ENCODE results near the gene ATP6V0A1. TPM values are rescaled to one million over a fixed set of nuclear protein-coding genes. Genes with fewer than 3 reads are reported as not detected.
"Not testable (repeated sequence)": the region's sequence is repeated elsewhere in the genome, so short reads cannot be mapped to it uniquely, and the experiment has no call there.

The ATP6V0A1 gene
- total RNA-seq, 1 donor from 2014 or later, result 66.8 TPM

DNA sequence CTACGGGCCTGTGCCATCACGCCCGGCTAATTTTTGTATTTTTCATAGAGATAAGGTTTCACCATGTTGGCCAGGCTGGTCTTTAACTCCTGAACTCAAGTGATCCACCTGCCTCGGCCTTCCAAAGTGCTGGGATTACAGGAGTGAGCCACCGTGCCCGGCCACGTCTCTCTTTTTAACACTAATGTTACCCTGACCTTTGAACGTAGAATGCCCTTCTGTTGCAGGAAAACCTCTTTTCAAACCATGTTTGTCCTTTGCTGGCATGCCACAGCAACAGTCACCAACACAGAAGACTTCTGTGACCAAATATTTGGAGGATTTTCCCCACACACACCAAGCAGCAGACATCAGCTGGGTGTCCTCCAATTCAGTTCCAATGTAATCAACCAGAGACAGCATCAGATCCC lies 86.2 kb downstream of the ATP6V0A1 start:
- no peak overlapping the region for H3K27ac ChIP-seq (ENCODE audit: low read depth, low read length)
- H3K4me3 ChIP-seq (ENCODE audit: low read length in 3 of 3), result no peak overlapping the region
- peaks cover 15 to 21% (median 21%) of the 10 kb centered on the region in 3 donors for H3K4me1 ChIP-seq (ENCODE audit: control insufficient read depth in 3 of 3, insufficient read depth in 3 of 3, low read length in 3 of 3)
- no peak overlapping the region for H3K9ac ChIP-seq (ENCODE audit: low read depth in 1 of 3, low read length in 3 of 3)
- peaks cover 15 to 24% (median 19%) of the 10 kb centered on the region in 3 donors for H3K36me3 ChIP-seq (ENCODE audit: control insufficient read depth in 3 of 3, insufficient read depth in 3 of 3, low read length in 3 of 3)
- no peaks in the 10 kb centered on the region for H3K27me3 ChIP-seq (ENCODE audit: control insufficient read depth in 3 of 3, insufficient read depth in 3 of 3, low read length in 3 of 3)
- H3K9me3 ChIP-seq (ENCODE audit: control insufficient read depth in 3 of 3, low read length in 3 of 3), result no peaks in the 10 kb centered on the region

DNA sequence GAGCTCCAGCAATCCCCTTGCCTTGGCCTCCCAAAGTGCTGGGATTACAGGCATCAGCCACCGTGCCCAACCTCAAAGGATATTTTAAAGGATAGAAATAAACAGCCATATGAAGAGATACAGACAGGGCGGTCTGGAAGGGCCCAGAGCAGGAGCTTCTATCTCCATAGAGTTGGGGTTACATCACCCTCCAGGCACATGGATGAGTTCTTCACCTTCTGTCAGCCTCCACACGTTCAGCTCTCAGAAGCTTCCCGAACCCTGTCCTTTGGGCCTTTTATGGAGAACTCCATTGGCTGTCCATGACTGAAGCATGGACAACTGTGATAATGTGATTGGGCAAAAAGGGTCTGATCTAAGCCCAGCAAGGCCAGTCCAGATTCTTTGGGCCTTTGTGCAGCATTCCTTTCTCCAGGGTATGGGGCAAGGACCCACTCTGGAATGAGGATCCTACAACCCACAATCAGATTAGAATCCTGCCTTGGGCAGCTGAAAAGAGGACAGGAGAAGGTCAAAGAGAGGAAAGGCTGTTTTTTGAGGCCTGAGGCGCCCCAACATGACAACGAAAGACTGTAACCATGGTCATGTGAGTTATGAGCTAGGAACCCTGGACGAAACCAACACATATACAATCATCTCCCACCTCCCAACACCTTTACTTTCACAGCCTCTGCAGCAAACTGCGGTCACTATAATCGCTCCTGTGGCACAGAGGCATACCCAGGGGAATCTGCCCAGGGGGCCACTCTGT lies 87.3 kb downstream of the ATP6V0A1 start:
- H3K9me3 ChIP-seq (ENCODE audit: control insufficient read depth in 3 of 3, low read length in 3 of 3); H3K9ac ChIP-seq (ENCODE audit: low read depth in 1 of 3, low read length in 3 of 3); H3K27me3 ChIP-seq (ENCODE audit: control insufficient read depth in 3 of 3, insufficient read depth in 3 of 3, low read length in 3 of 3); H3K4me3 ChIP-seq (ENCODE audit: low read length in 3 of 3); H3K27ac ChIP-seq (ENCODE audit: low read depth, low read length): not testable (repeated sequence)
- peaks cover 15 to 21% (median 21%) of the 10 kb centered on the region in 3 donors for H3K4me1 ChIP-seq (ENCODE audit: control insufficient read depth in 3 of 3, insufficient read depth in 3 of 3, low read length in 3 of 3)
- H3K36me3 ChIP-seq (ENCODE audit: control insufficient read depth in 3 of 3, insufficient read depth in 3 of 3, low read length in 3 of 3), result peaks cover 11 to 20% (median 15%) of the 10 kb centered on the region in 3 donors

DNA sequence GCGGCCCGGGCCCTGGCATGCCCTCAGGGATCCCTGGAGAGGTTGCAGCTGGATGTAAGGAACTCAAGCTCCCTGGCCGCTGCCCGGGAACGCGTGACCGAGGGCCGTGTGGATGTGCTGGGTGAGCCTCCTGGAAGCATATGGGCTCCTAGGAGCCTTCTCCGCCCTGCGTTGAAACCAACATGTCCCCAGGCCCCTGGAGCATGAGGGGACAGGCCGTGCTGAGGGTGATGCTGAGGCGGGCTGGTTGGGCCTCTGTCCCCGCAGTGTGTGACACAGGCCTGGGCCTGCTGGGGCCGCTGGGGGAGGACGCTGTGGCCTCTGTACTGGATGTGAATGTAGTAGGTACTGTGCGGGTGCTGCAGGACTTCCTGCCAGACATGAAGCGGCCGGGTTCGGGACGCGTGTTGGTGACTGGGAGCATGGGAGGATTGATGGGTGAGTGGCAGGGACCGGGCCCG lies 88.4 kb downstream of the ATP6V0A1 start:
- Histone ChIP-seq H3K36me3 (ENCODE audit: control insufficient read depth in 3 of 3, insufficient read depth in 3 of 3, low read length in 3 of 3) (peaks cover 4 to 12% (median 8%) of the 10 kb centered on the region in 3 donors), H3K9me3 (ENCODE audit: control insufficient read depth in 3 of 3, low read length in 3 of 3) (no peaks in the 10 kb centered on the region), H3K9ac (ENCODE audit: low read depth in 1 of 3, low read length in 3 of 3) (no peak overlapping the region), H3K27me3 (ENCODE audit: control insufficient read depth in 3 of 3, insufficient read depth in 3 of 3, low read length in 3 of 3) (no peaks in the 10 kb centered on the region), H3K27ac (ENCODE audit: low read depth, low read length) (no peak overlapping the region), H3K4me3 (ENCODE audit: low read length in 3 of 3) (no peak overlapping the region), H3K4me1 (ENCODE audit: control insufficient read depth in 3 of 3, insufficient read depth in 3 of 3, low read length in 3 of 3) (peaks cover 15 to 21% (median 18%) of the 10 kb centered on the region in 3 donors)

DNA sequence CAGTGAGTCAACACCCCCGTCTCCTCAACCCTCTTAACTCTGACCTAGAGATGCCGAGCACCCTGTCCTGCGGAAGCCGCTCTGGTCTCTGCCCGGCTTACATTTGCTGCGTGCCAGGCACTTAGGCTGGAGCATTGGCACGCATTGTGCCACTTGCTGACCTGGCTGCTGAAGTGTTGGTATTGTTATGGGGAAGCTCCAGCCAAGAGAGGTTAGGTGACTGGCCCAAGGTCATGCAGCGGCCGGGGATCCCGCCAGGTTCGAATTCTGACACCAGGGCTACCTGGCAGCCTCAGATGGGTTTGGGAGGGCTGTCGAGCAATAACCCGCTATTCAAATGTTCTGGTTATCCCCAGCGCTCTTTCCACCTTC lies 89.0 kb downstream of the ATP6V0A1 start:
- peaks cover 2 to 5% (median 3%) of the 10 kb centered on the region in 3 donors for H3K36me3 ChIP-seq (ENCODE audit: control insufficient read depth in 3 of 3, insufficient read depth in 3 of 3, low read length in 3 of 3)
- H3K9ac ChIP-seq (ENCODE audit: low read depth in 1 of 3, low read length in 3 of 3), result no peak overlapping the region
- H3K4me1 ChIP-seq (ENCODE audit: control insufficient read depth in 3 of 3, insufficient read depth in 3 of 3, low read length in 3 of 3), result peaks cover 15 to 21% (median 18%) of the 10 kb centered on the region in 3 donors
- no peaks in the 10 kb centered on the region for H3K27me3 ChIP-seq (ENCODE audit: control insufficient read depth in 3 of 3, insufficient read depth in 3 of 3, low read length in 3 of 3)
- no peak overlapping the region for H3K4me3 ChIP-seq (ENCODE audit: low read length in 3 of 3)
- H3K9me3 ChIP-seq (ENCODE audit: control insufficient read depth in 3 of 3, low read length in 3 of 3), result no peaks in the 10 kb centered on the region
- no peak overlapping the region for H3K27ac ChIP-seq (ENCODE audit: low read depth, low read length)

DNA sequence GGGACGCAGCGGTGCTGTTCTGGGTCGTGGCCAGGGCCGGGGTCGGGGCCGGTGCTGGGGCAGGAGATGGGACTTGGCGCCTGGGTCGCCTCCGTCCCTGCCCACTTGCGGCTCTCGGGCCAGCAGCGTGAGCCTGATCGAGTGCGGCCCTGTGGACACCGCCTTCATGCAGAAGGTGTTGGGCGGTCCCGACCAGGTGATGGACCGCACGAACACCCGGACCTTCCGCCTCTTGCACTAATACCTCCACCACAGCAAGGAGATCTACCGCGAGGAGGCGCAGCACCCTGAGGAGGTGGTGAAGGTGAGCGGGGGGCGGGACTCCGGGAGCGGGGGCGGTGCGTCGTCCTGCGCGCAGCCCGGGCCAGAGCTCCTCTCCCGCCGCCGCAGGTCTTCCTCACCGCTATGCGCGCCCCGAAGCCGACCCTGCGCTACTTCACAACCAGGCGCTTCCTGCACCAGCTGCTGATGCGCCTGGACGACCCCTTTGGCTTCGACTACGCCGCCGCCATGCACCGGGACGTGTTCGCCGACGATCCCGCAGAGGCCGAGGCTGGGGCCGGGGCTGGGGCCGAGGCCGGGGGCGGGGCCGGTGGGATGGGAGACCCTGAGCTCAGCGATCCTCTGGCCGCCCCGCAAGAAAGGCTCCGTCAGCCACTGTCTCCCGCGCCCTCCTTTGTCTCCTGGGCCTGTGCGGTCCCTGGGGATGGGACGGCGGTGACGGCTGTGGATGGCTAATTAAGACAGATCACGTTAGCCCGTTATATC lies 89.6 kb downstream of the ATP6V0A1 start:
- no peak overlapping the region for H3K27ac ChIP-seq (ENCODE audit: low read depth, low read length)
- H3K4me1 ChIP-seq (ENCODE audit: control insufficient read depth in 3 of 3, insufficient read depth in 3 of 3, low read length in 3 of 3), result peaks cover 11 to 17% (median 16%) of the 10 kb centered on the region in 3 donors
- no peaks in the 10 kb centered on the region for H3K9me3 ChIP-seq (ENCODE audit: control insufficient read depth in 3 of 3, low read length in 3 of 3)
- no peak overlapping the region for H3K4me3 ChIP-seq (ENCODE audit: low read length in 3 of 3)
- no peaks in the 10 kb centered on the region for H3K36me3 ChIP-seq (ENCODE audit: control insufficient read depth in 3 of 3, insufficient read depth in 3 of 3, low read length in 3 of 3)
- no peak overlapping the region for H3K9ac ChIP-seq (ENCODE audit: low read depth in 1 of 3, low read length in 3 of 3)
- no peaks in the 10 kb centered on the region for H3K27me3 ChIP-seq (ENCODE audit: control insufficient read depth in 3 of 3, insufficient read depth in 3 of 3, low read length in 3 of 3)

DNA sequence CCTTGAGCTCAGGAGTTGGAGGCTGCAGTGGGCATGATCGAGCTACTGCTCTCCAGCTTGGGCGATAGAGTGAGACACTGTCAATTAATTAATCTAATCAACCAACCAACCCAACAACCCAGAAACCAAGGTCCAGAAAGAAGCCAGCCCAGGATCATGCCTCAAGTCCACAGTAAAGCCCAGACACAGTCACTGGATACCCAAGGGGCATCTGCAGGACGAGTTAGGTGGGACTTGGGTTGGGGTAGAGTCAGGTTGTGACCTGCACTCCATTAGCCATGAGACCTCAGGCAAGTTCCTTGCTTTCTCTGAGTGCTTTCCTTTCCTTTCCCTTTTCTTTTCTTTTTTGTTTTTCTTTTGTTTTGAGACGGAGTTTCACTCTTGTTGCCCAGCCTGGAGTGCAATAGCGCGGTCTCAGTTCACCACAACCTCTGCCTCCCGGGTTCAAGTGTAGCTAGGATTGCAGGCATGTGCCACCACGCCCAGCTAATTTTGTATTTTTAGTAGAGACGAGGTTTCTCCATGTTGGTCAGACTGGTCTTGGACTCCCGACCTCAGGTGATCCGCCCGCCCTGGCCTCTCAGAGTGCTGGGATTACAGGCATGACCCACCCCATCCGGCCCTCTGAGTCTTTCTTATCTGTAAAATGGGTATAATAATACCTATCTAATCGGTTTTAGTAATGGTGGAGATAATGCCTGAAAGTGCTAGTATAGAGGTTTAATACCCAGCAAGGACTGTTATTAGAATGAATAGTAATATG lies 90.5 kb downstream of the ATP6V0A1 start:
- Histone ChIP-seq H3K4me3 (ENCODE audit: low read length in 3 of 3) (no peak overlapping the region), H3K36me3 (ENCODE audit: control insufficient read depth in 3 of 3, insufficient read depth in 3 of 3, low read length in 3 of 3) (no peaks in the 10 kb centered on the region), H3K4me1 (ENCODE audit: control insufficient read depth in 3 of 3, insufficient read depth in 3 of 3, low read length in 3 of 3) (peaks cover 10 to 16% (median 16%) of the 10 kb centered on the region in 3 donors), H3K9ac (ENCODE audit: low read depth in 1 of 3, low read length in 3 of 3) (no peak overlapping the region), H3K9me3 (ENCODE audit: control insufficient read depth in 3 of 3, low read length in 3 of 3) (no peaks in the 10 kb centered on the region), H3K27me3 (ENCODE audit: control insufficient read depth in 3 of 3, insufficient read depth in 3 of 3, low read length in 3 of 3) (no peaks in the 10 kb centered on the region), H3K27ac (ENCODE audit: low read depth, low read length) (no peak overlapping the region)

DNA sequence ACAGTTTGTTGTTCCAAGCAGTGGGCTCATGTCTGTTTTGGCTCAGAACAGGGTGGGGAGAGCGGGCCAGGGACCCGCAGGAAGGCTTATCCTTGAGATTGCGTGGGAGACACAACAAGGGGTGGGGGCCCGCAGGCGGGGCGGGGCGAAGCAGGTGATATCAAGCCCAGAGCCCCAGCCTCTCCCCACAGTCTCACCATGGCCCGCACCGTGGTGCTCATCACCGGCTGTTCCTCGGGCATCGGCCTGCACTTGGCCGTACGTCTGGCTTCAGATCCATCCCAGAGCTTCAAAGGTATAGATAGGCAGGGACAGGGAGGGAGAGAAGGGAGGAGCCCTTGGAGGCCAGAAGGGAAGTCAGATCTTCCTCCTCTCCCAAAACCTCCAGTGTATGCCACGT lies 94.1 kb downstream of the ATP6V0A1 start, which contains the start of gene HSD17B1:
Gene HSD17B1 (plus strand): TSS at position 188 of the 400 bp plus-strand sequence. CDS start 11 bp downstream, at position 199.
- Histone ChIP-seq H3K9ac (ENCODE audit: low read depth in 1 of 3, low read length in 3 of 3) (peak within 1 kb of the TSS; percentile 14 to 96 (median 95)), H3K4me1 (ENCODE audit: control insufficient read depth in 3 of 3, insufficient read depth in 3 of 3, low read length in 3 of 3) (peaks cover 17 to 21% (median 18%) of the 10 kb centered on the region in 3 donors), H3K4me3 (ENCODE audit: low read length in 3 of 3) (peak within 1 kb of the TSS in 2 of 3 donors; percentile 96 to 97)
- not testable (repeated sequence) for H3K36me3 ChIP-seq (ENCODE audit: control insufficient read depth in 3 of 3, insufficient read depth in 3 of 3, low read length in 3 of 3); H3K9me3 ChIP-seq (ENCODE audit: control insufficient read depth in 3 of 3, low read length in 3 of 3); H3K27ac ChIP-seq (ENCODE audit: low read depth, low read length); H3K27me3 ChIP-seq (ENCODE audit: control insufficient read depth in 3 of 3, insufficient read depth in 3 of 3, low read length in 3 of 3)

DNA sequence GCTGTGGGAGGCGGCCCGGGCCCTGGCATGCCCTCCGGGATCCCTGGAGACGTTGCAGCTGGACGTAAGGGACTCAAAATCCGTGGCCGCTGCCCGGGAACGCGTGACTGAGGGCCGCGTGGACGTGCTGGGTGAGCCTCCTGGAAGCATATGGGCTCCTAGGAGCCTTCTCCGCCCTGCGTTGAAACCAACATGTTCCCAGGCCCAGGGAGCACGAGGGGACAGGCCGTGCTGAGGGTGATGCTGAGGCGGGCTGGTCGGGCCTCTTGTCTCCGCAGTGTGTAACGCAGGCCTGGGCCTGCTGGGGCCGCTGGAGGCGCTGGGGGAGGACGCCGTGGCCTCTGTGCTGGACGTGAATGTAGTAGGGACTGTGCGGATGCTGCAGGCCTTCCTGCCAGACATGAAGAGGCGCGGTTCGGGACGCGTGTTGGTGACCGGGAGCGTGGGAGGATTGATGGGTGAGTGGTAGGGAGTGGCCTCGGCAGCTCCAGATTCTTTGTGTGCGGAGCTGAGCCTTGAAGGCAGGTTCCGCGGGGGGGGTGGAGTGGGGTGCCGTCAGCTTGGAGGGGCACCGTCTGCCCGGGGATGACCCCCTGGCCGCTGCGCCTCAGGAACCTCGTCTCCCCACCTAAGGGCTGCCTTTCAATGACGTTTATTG lies 94.6 kb downstream of the ATP6V0A1 start:
- Histone ChIP-seq H3K36me3 (ENCODE audit: control insufficient read depth in 3 of 3, insufficient read depth in 3 of 3, low read length in 3 of 3) (no peaks in the 10 kb centered on the region), H3K9ac (ENCODE audit: low read depth in 1 of 3, low read length in 3 of 3) (peak overlapping the region; percentile 14 to 96 (median 95)), H3K27me3 (ENCODE audit: control insufficient read depth in 3 of 3, insufficient read depth in 3 of 3, low read length in 3 of 3) (no peaks in the 10 kb centered on the region), H3K4me1 (ENCODE audit: control insufficient read depth in 3 of 3, insufficient read depth in 3 of 3, low read length in 3 of 3) (peaks cover 15 to 21% (median 17%) of the 10 kb centered on the region in 3 donors), H3K27ac (ENCODE audit: low read depth, low read length) (no peak overlapping the region), H3K4me3 (ENCODE audit: low read length in 3 of 3) (peak overlapping the region in 1 of 3 donors; percentile 97), H3K9me3 (ENCODE audit: control insufficient read depth in 3 of 3, low read length in 3 of 3) (no peaks in the 10 kb centered on the region)

DNA sequence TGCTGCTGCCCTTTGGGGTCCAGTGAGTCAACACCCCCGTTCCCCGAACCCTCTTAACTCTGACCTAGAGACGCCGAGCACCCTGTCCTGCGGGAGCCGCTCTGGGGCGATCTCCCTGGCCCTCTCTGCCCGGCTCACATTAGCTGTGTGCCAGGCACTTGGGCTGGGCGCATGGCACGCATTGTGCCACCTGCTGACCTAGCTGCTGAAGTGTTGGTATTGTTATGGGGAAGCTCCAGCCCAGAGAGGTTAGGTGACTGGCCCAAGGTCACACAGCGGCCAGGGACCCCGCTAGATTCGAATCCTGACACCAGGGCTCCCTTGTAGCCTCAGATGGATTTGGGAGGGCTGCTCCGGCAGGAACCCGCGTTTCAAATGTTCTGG lies 95.2 kb downstream of the ATP6V0A1 start:
- Histone ChIP-seq H3K27ac (ENCODE audit: low read depth, low read length) (peak overlapping the region; percentile 85), H3K9ac (ENCODE audit: low read depth in 1 of 3, low read length in 3 of 3) (peak overlapping the region; percentile 95 to 96 (median 95)), H3K9me3 (ENCODE audit: control insufficient read depth in 3 of 3, low read length in 3 of 3) (no peaks in the 10 kb centered on the region), H3K36me3 (ENCODE audit: control insufficient read depth in 3 of 3, insufficient read depth in 3 of 3, low read length in 3 of 3) (no peaks in the 10 kb centered on the region), H3K27me3 (ENCODE audit: control insufficient read depth in 3 of 3, insufficient read depth in 3 of 3, low read length in 3 of 3) (no peaks in the 10 kb centered on the region), H3K4me1 (ENCODE audit: control insufficient read depth in 3 of 3, insufficient read depth in 3 of 3, low read length in 3 of 3) (peaks cover 15 to 21% (median 17%) of the 10 kb centered on the region in 3 donors), H3K4me3 (ENCODE audit: low read length in 3 of 3) (peak overlapping the region; percentile 84 to 97 (median 96))
